D721Med (cell line): Measurements from ENCODE around the gene CTNNBIP1.

Experiments
- DNase-seq: peaks from one replicate; pipeline ENCODE4 v3.0.0; 2011; ENCODE audit warnings: low spot score; ENCODE audit not compliant: insufficient read length
- FAIRE-seq: peaks from 2 replicates; lab custom pipeline; 2011; peaks lifted over from hg19 to GRCh38; lab: Jason Lieb, UNC
- TF ChIP-seq, protein P1 (sequence below): IDR thresholded peaks from 2 replicates; pipeline ENCODE4 v1.5.1; 2012; ENCODE audit warnings: mild to moderate bottlenecking, control low read depth; ENCODE audit not compliant: insufficient read depth; ENCODE audit errors: missing control alignments

Gene CTNNBIP1

DNA sequence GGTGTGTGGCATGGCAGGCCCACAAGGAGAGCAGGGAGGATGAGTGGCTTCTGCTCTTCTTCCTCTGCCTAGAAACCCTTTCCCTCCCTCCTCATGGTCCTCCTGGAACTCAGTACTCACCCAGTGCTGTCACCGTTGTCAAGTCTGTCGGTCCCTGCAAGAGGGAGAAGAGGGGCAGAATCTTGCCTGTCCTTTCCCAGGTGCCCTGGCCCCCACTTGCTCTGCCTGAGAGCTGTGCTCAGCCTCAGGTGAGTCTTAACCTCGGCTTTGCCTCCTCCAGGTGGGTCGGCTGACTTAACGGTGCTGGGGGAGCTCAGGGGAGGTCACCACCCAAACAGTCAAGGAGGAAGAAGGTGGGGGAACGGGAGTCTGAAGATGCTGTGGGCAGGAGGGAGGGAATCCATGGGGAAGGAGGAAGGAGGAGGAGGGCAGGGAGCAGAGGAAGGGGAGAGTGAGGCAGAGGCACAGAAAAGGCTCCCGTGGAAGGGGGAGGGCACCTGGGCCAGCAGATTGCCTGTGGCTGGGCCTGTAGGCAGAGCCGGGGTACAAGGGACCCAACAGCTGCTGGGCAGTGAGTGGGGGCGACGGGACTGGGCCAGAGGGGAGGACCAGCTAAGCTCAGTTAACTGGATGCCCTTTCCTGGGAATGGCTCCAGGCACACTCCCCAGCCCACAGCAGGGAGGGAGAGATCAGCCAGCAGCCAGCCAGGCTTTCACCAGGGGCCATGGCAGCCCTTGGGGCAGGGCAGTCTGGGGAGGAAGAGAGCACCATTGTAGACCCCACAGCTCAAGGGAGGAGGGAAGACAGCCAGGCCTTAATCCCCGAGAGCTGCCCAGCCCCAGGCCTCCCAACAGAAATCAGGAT is 26.3 kb downstream of the CTNNBIP1 start:
- no peak for DNase-seq
- TF ChIP-seq, protein P1, sequence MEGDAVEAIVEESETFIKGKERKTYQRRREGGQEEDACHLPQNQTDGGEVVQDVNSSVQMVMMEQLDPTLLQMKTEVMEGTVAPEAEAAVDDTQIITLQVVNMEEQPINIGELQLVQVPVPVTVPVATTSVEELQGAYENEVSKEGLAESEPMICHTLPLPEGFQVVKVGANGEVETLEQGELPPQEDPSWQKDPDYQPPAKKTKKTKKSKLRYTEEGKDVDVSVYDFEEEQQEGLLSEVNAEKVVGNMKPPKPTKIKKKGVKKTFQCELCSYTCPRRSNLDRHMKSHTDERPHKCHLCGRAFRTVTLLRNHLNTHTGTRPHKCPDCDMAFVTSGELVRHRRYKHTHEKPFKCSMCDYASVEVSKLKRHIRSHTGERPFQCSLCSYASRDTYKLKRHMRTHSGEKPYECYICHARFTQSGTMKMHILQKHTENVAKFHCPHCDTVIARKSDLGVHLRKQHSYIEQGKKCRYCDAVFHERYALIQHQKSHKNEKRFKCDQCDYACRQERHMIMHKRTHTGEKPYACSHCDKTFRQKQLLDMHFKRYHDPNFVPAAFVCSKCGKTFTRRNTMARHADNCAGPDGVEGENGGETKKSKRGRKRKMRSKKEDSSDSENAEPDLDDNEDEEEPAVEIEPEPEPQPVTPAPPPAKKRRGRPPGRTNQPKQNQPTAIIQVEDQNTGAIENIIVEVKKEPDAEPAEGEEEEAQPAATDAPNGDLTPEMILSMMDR, result no peak
- no peak for FAIRE-seq

DNA sequence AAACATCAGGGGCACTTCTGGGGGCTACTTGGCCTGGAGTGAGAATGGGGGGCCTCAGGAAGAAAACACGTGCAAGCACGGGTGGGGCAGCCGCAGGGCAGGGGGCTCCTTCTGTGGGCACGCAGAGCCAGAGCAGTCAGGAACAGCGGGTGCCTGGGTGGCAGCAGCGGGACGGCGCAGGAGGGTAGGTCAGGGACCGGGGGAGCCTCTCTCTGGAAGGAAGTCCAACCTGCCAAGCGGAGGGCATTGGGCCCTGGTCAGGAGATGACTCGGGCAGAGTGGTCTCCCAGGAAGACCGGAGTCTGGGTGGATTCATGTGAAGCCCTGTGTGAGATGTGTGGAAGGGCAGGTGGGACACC is 27.1 kb downstream of the CTNNBIP1 start:
- DNase-seq (no peak), FAIRE-seq (no peak)
- TF ChIP-seq, protein P1, result no peak

DNA sequence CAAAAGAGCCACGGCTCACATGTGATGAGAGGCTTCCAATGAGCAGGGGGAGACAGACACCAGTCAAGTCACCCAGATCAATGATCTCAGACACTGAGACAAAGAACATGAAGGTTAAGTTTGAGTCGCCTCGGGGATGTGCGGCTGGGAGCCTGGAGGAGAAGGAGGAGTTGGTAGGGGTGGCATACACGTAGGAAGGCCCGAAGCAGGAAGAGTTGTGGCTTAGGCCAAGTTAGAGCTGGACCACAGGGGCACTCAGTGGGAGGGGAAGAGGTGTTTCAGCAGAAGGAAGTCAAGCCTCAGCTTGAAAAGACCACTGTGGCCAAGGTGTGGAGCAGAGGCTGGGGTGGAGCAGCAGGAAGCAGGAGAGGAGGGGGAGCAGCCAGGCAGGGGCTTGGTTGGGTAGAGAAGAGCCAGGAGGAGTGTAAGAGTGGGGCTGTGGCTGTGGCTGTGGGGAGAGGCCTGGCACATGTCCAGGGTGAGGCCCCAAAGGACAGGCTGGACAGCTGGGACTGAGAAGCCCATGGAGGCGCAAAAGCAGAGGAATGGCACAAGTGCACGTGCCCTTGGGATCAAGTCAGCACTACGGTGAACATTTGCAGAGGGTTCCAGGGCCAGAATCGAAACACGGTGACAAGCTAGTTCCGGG is 27.6 kb downstream of the CTNNBIP1 start:
- DNase-seq (no peak), FAIRE-seq (no peak)
- TF ChIP-seq, protein P1, result no peak

DNA sequence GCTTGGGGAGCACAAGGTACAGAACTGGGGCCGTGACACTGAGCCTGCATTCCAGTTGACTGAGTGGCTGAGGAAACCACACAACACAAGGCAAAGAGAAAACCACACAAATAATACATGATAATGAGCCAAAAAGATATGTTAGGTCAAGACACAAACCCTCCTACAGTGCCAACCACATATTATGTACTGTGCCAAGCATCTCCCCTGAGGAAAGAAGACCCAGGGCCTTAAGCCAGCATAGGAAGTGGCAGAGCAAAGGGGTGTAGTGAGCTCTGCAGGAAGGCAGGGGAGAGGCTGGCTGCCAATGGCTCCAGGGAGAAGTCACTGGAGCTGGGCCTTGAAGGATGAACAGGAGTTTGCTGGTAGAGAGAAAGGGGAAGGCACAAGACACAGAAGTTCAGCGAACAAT is 28.2 kb downstream of the CTNNBIP1 start:
- FAIRE-seq (no peak), DNase-seq (no peak)
- TF ChIP-seq, protein P1, result no peak

DNA sequence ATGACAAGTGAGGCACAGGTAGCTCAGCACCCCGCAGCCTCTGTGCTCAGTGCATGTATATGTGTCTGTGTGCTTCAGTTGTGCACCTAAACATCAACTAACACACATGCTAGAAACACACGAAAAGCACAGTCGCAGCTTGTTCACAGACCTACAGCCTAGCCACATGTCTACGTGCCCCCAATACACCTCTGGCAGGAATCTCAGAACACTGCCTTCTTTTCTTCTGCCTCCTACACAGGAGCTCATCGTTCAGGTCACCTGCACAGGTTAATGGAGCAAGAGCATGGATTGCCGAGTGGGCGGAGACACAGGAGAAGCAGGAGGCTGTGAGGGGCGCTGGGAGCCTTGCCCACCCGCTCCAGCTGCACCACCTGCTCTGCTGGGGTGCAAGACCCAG is 31.7 kb downstream of the CTNNBIP1 start:
- TF ChIP-seq, protein P1, result no peak
- DNase-seq (no peak), FAIRE-seq (no peak)

DNA sequence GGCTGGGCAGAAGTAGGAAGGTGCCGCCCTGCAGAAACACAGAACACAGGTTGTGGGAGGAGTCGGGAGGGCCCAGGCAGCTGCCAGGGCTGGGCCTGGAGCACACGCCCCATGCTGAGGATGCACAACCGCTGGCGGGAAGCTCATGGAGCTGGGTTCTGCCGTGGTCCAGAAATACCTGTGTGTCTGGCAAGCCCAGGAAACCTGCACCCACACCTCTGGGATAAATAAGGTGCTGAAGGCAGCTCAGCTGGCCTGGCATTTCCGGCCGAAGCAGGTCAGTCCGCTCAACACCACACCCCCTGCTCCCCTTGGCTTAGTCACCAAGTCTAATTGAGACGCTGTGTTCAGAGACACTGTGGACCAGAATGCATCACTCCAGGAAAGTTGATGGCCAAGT is 32.1 kb downstream of the CTNNBIP1 start:
- TF ChIP-seq, protein P1, result no peak
- DNase-seq (no peak), FAIRE-seq (no peak)

DNA sequence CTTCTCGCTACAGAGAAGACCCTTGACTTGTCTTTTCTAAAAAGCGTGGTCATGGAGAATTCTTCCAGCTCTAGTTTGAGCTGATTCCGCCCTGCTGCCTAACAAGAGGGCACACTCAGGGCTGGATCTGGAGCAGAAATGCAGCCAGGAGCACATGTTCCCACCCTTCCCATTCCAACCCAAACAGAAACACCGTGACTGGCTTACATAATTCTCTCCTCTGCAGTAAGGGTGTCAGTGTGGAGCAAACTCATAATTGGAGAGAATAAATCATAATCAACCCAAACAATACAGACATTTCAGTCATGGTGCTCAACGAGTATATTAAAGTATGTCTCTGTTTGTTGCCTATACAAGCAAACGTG is 34.5 kb downstream of the CTNNBIP1 start:
- FAIRE-seq (no peak), DNase-seq (no peak)
- TF ChIP-seq, protein P1, result no peak
